Stimulated activated CD8-positive, alpha-beta memory T cell treated with anti-CD3 and anti-CD28 coated beads, Interleukin-7, amount 100 ng/mL, for 24 hours (primary cell): ENCODE results near the gene DPCD.

Experiments used
- DNase-seq: peaks from one replicate; pipeline ENCODE4 v3.0.0-alpha.2; 2020; ENCODE audit warnings: low read depth

The DPCD gene

GRCh38 chr10:101567165-101568006, 20.7 kb upstream of the DPCD start:
- DNase-seq = no peak

GRCh38 chr10:101568054-101568745, 19.9 kb upstream of the DPCD start:
- no peak for DNase-seq

GRCh38 chr10:101569323-101569621, 18.8 kb upstream of the DPCD start:
- no peak for DNase-seq

- peak; percentile 60 for DNase-seq
Measured at GRCh38 chr10:101569622-101570427, 18.3 kb upstream of the DPCD start.

GRCh38 chr10:101570428-101571270, 17.5 kb upstream of the DPCD start:
- no peak for DNase-seq

- DNase-seq = no peak
Measured at GRCh38 chr10:101571271-101571925, 16.7 kb upstream of the DPCD start.

- no peak for DNase-seq
Measured at GRCh38 chr10:101572126-101572525, 16.0 kb upstream of the DPCD start.

GRCh38 chr10:101572785-101573184, 15.3 kb upstream of the DPCD start:
- no peak for DNase-seq

- DNase-seq = no peak
Measured at GRCh38 chr10:101573885-101574753, 14.0 kb upstream of the DPCD start.

GRCh38 chr10:101575091-101575490, 13.0 kb upstream of the DPCD start:
- no peak for DNase-seq

- DNase-seq = no peak
Measured at GRCh38 chr10:101575580-101576210, 12.4 kb upstream of the DPCD start.

GRCh38 chr10:101576211-101576863, 11.8 kb upstream of the DPCD start:
- no peak for DNase-seq

- DNase-seq = no peak
Measured at GRCh38 chr10:101577121-101577871, 10.8 kb upstream of the DPCD start.

- no peak for DNase-seq
Measured at GRCh38 chr10:101578192-101578591, 9.9 kb upstream of the DPCD start.

GRCh38 chr10:101578803-101579515, 9.2 kb upstream of the DPCD start:
- DNase-seq = no peak

- DNase-seq = no peak
Measured at GRCh38 chr10:101579516-101579870, 8.6 kb upstream of the DPCD start.

- no peak for DNase-seq
Measured at GRCh38 chr10:101580486-101581399, 7.4 kb upstream of the DPCD start.
